IMR-90 (cell line): ENCODE measurements around the gene MCF2L2. TPM values are rescaled to one million over a fixed set of nuclear protein-coding genes. Genes with fewer than 3 reads are reported as not detected.

Experiments
- ATAC-seq: fragments of 200-7000 bp; cut with Tn5 transposase; 2 replicates; pipeline ENCODE4 v1.9.1; 2020; ENCODE audit warnings: low read depth, mild to moderate bottlenecking, moderate library complexity
- BruUV-seq: library from RNA; stranded (reverse); fragments of 400-500 nt; replicated peaks from 2 replicates; lab custom pipeline; 2021; lab: Mats Ljungman, UMichigan
- CTCF ChIA-PET: fragments of 300-600 bp; formaldehyde crosslinking; extraction: SDS; loops from one replicate; lab custom pipeline; 2021; ENCODE audit warnings: antibody characterized with exemption; lab: Yijun Ruan, JAX
- POLR2A ChIA-PET: fragments of 300-600 bp; sonication (Branson Sonifier 250); formaldehyde crosslinking; loops from one replicate; lab custom pipeline; 2022; ENCODE audit warnings: antibody characterized with exemption; ENCODE audit not compliant: unreplicated experiment; lab: Charles Lee
- DNase-seq: peaks from one replicate; pipeline ENCODE4 v3.0.0; 2013
- H2AFZ ChIP-seq: replicated peaks from 2 replicates; pipeline ENCODE3; 2013; ENCODE audit warnings: low read length, mild to moderate bottlenecking; ENCODE audit not compliant: poor library complexity
- H2AK5ac ChIP-seq: 2 replicates; pipeline ENCODE4 v1.6.1; 2013; ENCODE audit warnings: low read depth, low read length, inconsistent platforms
- H2AK9ac ChIP-seq: replicated peaks from 2 replicates; pipeline ENCODE3; 2013; ENCODE audit warnings: mild to moderate bottlenecking, low read depth, low read length, moderate library complexity; ENCODE audit not compliant: poor library complexity
- H2BK120ac ChIP-seq: 2 replicates; pipeline ENCODE4 v1.6.1; 2013; ENCODE audit warnings: low read depth, low read length, inconsistent platforms
- H2BK15ac ChIP-seq: 3 replicates; pipeline ENCODE4 v1.6.1; 2013; ENCODE audit warnings: low read depth, low read length, inconsistent platforms
- H2BK20ac ChIP-seq: 2 replicates; pipeline ENCODE4 v1.6.1; 2013; ENCODE audit warnings: low read depth, mild to moderate bottlenecking, inconsistent platforms, low read length, moderate library complexity
- H2BK5ac ChIP-seq: 2 replicates; pipeline ENCODE4 v1.6.1; 2013; ENCODE audit warnings: mild to moderate bottlenecking, low read depth, low read length, inconsistent platforms; ENCODE audit not compliant: poor library complexity, severe bottlenecking
- H3K14ac ChIP-seq: replicated peaks from 2 replicates; pipeline ENCODE4 v1.6.1; 2013; ENCODE audit warnings: low read depth, low read length, inconsistent platforms
- H3K18ac ChIP-seq: 2 replicates; pipeline ENCODE4 v1.6.1; 2013; ENCODE audit warnings: low read depth, low read length, control low read depth
- H3K23ac ChIP-seq: 2 replicates; pipeline ENCODE4 v1.6.1; 2013; ENCODE audit warnings: low read depth, low read length, inconsistent platforms
- H3K27ac ChIP-seq: 2 replicates; pipeline ENCODE4 v1.5.1; 2013; ENCODE audit warnings: mild to moderate bottlenecking, control low read depth, low read length; ENCODE audit not compliant: insufficient read depth
- H3K27me3 ChIP-seq: 2 replicates; pipeline ENCODE4 v1.6.1; 2013; ENCODE audit warnings: low read length; ENCODE audit not compliant: control insufficient read depth, insufficient read depth
- H3K36me3 ChIP-seq: 2 replicates; pipeline ENCODE4 v1.6.1; 2013; ENCODE audit warnings: low read length, mixed read lengths; ENCODE audit not compliant: control insufficient read depth, insufficient read depth
- H3K4ac ChIP-seq: 2 replicates; pipeline ENCODE4 v1.6.1; 2013; ENCODE audit warnings: low read depth, low read length, inconsistent platforms
- H3K4me1 ChIP-seq: 2 replicates; pipeline ENCODE4 v1.6.1; 2013; ENCODE audit warnings: low read length, mixed read lengths; ENCODE audit not compliant: control insufficient read depth, insufficient read depth
- H3K4me2 ChIP-seq: 2 replicates; pipeline ENCODE4 v1.6.1; 2013; ENCODE audit warnings: low read depth, mild to moderate bottlenecking, control low read depth, low read length, moderate library complexity
- H3K4me3 ChIP-seq: 2 replicates; pipeline ENCODE4 v1.5.1; 2013; ENCODE audit warnings: low read depth, mild to moderate bottlenecking, control low read depth, low read length, moderate library complexity; ENCODE audit not compliant: insufficient read depth
- H3K56ac ChIP-seq: 2 replicates; pipeline ENCODE4 v1.6.1; 2013; ENCODE audit warnings: low read length, inconsistent platforms; ENCODE audit not compliant: insufficient read depth; ENCODE audit errors: extremely low read depth
- H3K79me1 ChIP-seq, 2 experiments: 2 replicates each; pipeline ENCODE4 v1.6.1; 2013; ENCODE audit warnings: low read length in 2 of 2, inconsistent platforms in 1 of 2, low read depth in 1 of 2
- H3K9ac ChIP-seq: 2 replicates; pipeline ENCODE4 v1.6.1; 2013; ENCODE audit warnings: low read depth, low read length, control low read depth
- H3K9me1 ChIP-seq: 2 replicates; pipeline ENCODE4 v1.6.1; 2013; ENCODE audit warnings: low read length, inconsistent platforms; ENCODE audit not compliant: insufficient read depth
- H3K9me3 ChIP-seq: 2 replicates; pipeline ENCODE4 v1.6.1; 2013; ENCODE audit warnings: low read length; ENCODE audit not compliant: control insufficient read depth, insufficient read depth
- H4K20me1 ChIP-seq: 2 replicates; pipeline ENCODE4 v1.6.1; 2013; ENCODE audit warnings: low read length, inconsistent platforms; ENCODE audit not compliant: insufficient read depth
- H4K5ac ChIP-seq: 2 replicates; pipeline ENCODE4 v1.6.1; 2013; ENCODE audit warnings: mild to moderate bottlenecking, low read depth, low read length, control low read depth
- H4K8ac ChIP-seq, 2 experiments: 2 replicates each; pipeline ENCODE4 v1.6.1; 2013; ENCODE audit warnings: low read depth in 2 of 2, low read length in 2 of 2, control low read depth in 1 of 2, inconsistent platforms in 1 of 2
- H4K91ac ChIP-seq: 2 replicates; pipeline ENCODE4 v1.6.1; 2013; ENCODE audit warnings: low read depth, low read length, inconsistent platforms; ENCODE audit not compliant: insufficient read depth
- BHLHE40 ChIP-seq: fragments of 150-350 bp; IDR thresholded peaks from 2 replicates; pipeline ENCODE4 v1.6.1; 2016; ENCODE audit warnings: mild to moderate bottlenecking, low read depth, low read length
- CEBPB ChIP-seq: IDR thresholded peaks from 2 replicates; pipeline ENCODE4 v1.6.1; 2012; ENCODE audit warnings: low read depth, low read length, improper control_type of control experiment
- CHD1 ChIP-seq: IDR thresholded peaks from 2 replicates; pipeline ENCODE4 v1.6.1; 2012; ENCODE audit warnings: low read depth, low read length, improper control_type of control experiment
- CTCF ChIP-seq: conservative IDR thresholded peaks from 2 replicates; pipeline ENCODE4 v1.5.1; 2012; ENCODE audit warnings: mild to moderate bottlenecking, low read depth, low read length, improper control_type of control experiment
- ELK1 ChIP-seq: fragments of 150-350 bp; IDR thresholded peaks from 2 replicates; pipeline ENCODE4 v1.6.1; 2016; ENCODE audit warnings: low read depth, mild to moderate bottlenecking, low read length, moderate library complexity, borderline replicate concordance
- FOS ChIP-seq: fragments of 150-350 bp; IDR thresholded peaks from 2 replicates; pipeline ENCODE4 v1.6.1; 2016; ENCODE audit warnings: low read depth, low read length
- MAFK ChIP-seq: IDR thresholded peaks from 2 replicates; pipeline ENCODE4 v1.6.1; 2012; ENCODE audit warnings: low read depth, low read length, improper control_type of control experiment
- MAZ ChIP-seq: IDR thresholded peaks from 2 replicates; pipeline ENCODE4 v1.6.1; 2012; ENCODE audit warnings: low read depth, mild to moderate bottlenecking, low read length, improper control_type of control experiment, moderate library complexity, borderline replicate concordance
- MXI1 ChIP-seq: IDR thresholded peaks from 2 replicates; pipeline ENCODE4 v1.6.1; 2012; ENCODE audit warnings: low read depth, mild to moderate bottlenecking, low read length, moderate library complexity, borderline replicate concordance
- NFE2L2 ChIP-seq: fragments of 150-350 bp; IDR thresholded peaks from 2 replicates; pipeline ENCODE4 v1.6.1; 2016; ENCODE audit warnings: low read depth, mild to moderate bottlenecking, low read length
- POLR2A ChIP-seq: IDR thresholded peaks from 2 replicates; pipeline ENCODE4 v1.6.1; 2012; ENCODE audit warnings: mild to moderate bottlenecking, low read depth, low read length
- RAD21 ChIP-seq: IDR thresholded peaks from 2 replicates; pipeline ENCODE4 v1.6.1; 2012; ENCODE audit warnings: low read length, improper control_type of control experiment
- RCOR1 ChIP-seq: IDR thresholded peaks from 2 replicates; pipeline ENCODE4 v1.6.1; 2012; ENCODE audit warnings: mild to moderate bottlenecking, low read length, improper control_type of control experiment; ENCODE audit not compliant: insufficient replicate concordance
- RFX5 ChIP-seq: IDR thresholded peaks from 2 replicates; pipeline ENCODE4 v1.8.0; 2012; ENCODE audit warnings: low read depth, mild to moderate bottlenecking, low read length, moderate library complexity
- SMC3 ChIP-seq: fragments of 150-350 bp; IDR thresholded peaks from 2 replicates; pipeline ENCODE4 v1.6.1; 2016; ENCODE audit warnings: low read depth, mild to moderate bottlenecking, antibody characterized with exemption, low read length, moderate library complexity
- USF2 ChIP-seq: fragments of 150-350 bp; IDR thresholded peaks from 2 replicates; pipeline ENCODE4 v1.6.1; 2017; ENCODE audit warnings: mild to moderate bottlenecking, antibody characterized with exemption, low read length, low read depth
- WGBS, 2 experiments: methylation state at CpG; one replicate each; pipeline versions ENCODE4 v1.1.5 to v1.1.7; 2013; ENCODE audit warnings: missing lambda C conversion rate in 2 of 2; ENCODE audit not compliant: insufficient read length in 1 of 2; ENCODE audit errors: extremely low coverage in 2 of 2; 5-methylcytosine and 5-hydroxymethylcytosine counted together
- dilution Hi-C: fragments of 300-500 bp; cut with HindIII; formaldehyde crosslinking; loops from one replicate; pipeline ENCODE4 v1.14.3; 2018; ENCODE audit warnings: low sequenced_read_pairs; ENCODE audit not compliant: unreplicated experiment
- in situ Hi-C: fragments of 300-500 bp; cut with MboI; formaldehyde crosslinking; loops from 3 replicates; pipeline ENCODE4 v1.14.3; 2019; ENCODE audit warnings: low sequenced_read_pairs, inconsistent platforms, mixed read lengths
- intact Hi-C: fragments of 100-400 bp; cut with micrococcal nuclease; formaldehyde crosslinking; loops from 2 replicates; pipeline ENCODE4 v1.10.0; 2022
- polyA plus RNA-seq, 3 experiments: library from polyadenylated mRNA; depleted of rRNA; stranded (reverse); fragments of >200 nt; gene quantifications; 2 replicates each; pipeline ENCODE4 v1.2.3, GENCODE V29; 2012; ENCODE audit warnings: low replicate concordance in 1 of 3
- total RNA-seq: library from RNA; depleted of rRNA; stranded (reverse); fragments of >200 nt; gene quantifications from 2 replicates; pipeline ENCODE4 v1.2.3, GENCODE V29; 2012

Gene MCF2L2
- total and polyA plus RNA-seq, 2 of the 4 experiments (the other 2 are of a cell fraction): under 0.01 TPM; not detected in 1

GRCh38 chr3:183439515-183439914 is 11.1 kb upstream of the MCF2L2 start:
- H4K91ac ChIP-seq: no peak overlapping the region
- no peak overlapping the region for H4K5ac ChIP-seq
- H4K8ac ChIP-seq: no peak overlapping the region
- H3K56ac ChIP-seq: no peak overlapping the region
- no peaks in the 10 kb centered on the region for H3K79me1 ChIP-seq
- no peak overlapping the region for H2BK15ac ChIP-seq
- no peak overlapping the region for H3K14ac ChIP-seq
- intact Hi-C loops (no loop called here), in situ Hi-C loops (no loop called here), dilution Hi-C loops (no loop called here)
- TF ChIP-seq CEBPB: no peak
- no peak for TF ChIP-seq CHD1
- TF ChIP-seq MAZ: no peak
- no peak for TF ChIP-seq MXI1
- TF ChIP-seq NFE2L2: no peak
- TF ChIP-seq RCOR1: no peak
- no peak for TF ChIP-seq CTCF
- TF ChIP-seq POLR2A: no peak
- no peak for TF ChIP-seq RAD21
- TF ChIP-seq ELK1: no peak
- TF ChIP-seq USF2: no peak
- no peak for TF ChIP-seq MAFK
- TF ChIP-seq SMC3: no peak
- TF ChIP-seq FOS: no peak
- TF ChIP-seq BHLHE40: no peak
- TF ChIP-seq RFX5: no peak
- no peaks in the 10 kb centered on the region for H3K4me1 ChIP-seq
- no peak overlapping the region for H2BK120ac ChIP-seq
- no peaks in the 10 kb centered on the region for H3K9me1 ChIP-seq
- H3K9me3 ChIP-seq: peaks cover 9% of the 10 kb centered on the region
- ChIA-PET POLR2A (no interaction called here), CTCF (interaction anchor here (0.6 kb wide), 1 partner anchor 97 kb away, joined by 3 read pairs; no protein-coding TSS in a partner anchor)
- H3K18ac ChIP-seq: no peak overlapping the region
- no CpG with 5 or more reads among the region's 3 CpGs for WGBS, 2 experiments
- no peak overlapping the region for H2BK5ac ChIP-seq
- H3K36me3 ChIP-seq: no peaks in the 10 kb centered on the region
- H3K9ac ChIP-seq: no peak overlapping the region
- H3K4me3 ChIP-seq: no peak overlapping the region
- H2AK5ac ChIP-seq: no peak overlapping the region
- BruUV-seq: no TSS peak
- no peak overlapping the region for H2BK20ac ChIP-seq
- no peaks in the 10 kb centered on the region for H4K20me1 ChIP-seq
- H3K4me2 ChIP-seq: no peak overlapping the region
- no peak overlapping the region for H3K4ac ChIP-seq
- H2AFZ ChIP-seq: no peak overlapping the region
- no peak overlapping the region for H3K27ac ChIP-seq
- H2AK9ac ChIP-seq: no peak overlapping the region
- ATAC-seq: no peak
- H3K23ac ChIP-seq: no peak overlapping the region
- peaks cover 35% of the 10 kb centered on the region for H3K27me3 ChIP-seq
- DNase-seq: no peak
